GM13976 (cell line): ENCODE measurements around the gene ZNF418.

Experiments
- DNase-seq: peaks from one replicate; pipeline ENCODE4 v3.0.0; 2012; ENCODE audit warnings: low spot score
- CTCF ChIP-seq: IDR thresholded peaks from 2 replicates; pipeline ENCODE4 v1.5.1; 2012; ENCODE audit warnings: borderline replicate concordance, mild to moderate bottlenecking; ENCODE audit not compliant: insufficient read depth; ENCODE audit errors: extremely low read depth, missing control alignments, control extremely low read depth
- in situ Hi-C: fragments of 300-500 bp; cut with MboI; formaldehyde crosslinking; loops from one replicate; pipeline ENCODE4 v1.12.0; 2022; ENCODE audit warnings: low sequenced_read_pairs, mixed read lengths, inconsistent platforms; ENCODE audit not compliant: unreplicated experiment

The ZNF418 gene

GRCh38 chr19:57949702-57950101 is 14.5 kb upstream of the ZNF418 start:
- in situ Hi-C loops, result no loop called here
- TF ChIP-seq CTCF, result no peak
- no peak for DNase-seq

GRCh38 chr19:57949296-57949695 is 14.1 kb upstream of the ZNF418 start:
- in situ Hi-C loops, result no loop called here
- DNase-seq, result no peak

GRCh38 chr19:57947419-57948134 is 12.4 kb upstream of the ZNF418 start, which contains the start of gene ZNF256:
Gene ZNF256, minus strand, starts transcription at chr19:57947706. Its CDS starts 232 bp downstream, at chr19:57947474.
- in situ Hi-C loops, result no loop called here
- peak; percentile 95 for DNase-seq
- TF ChIP-seq CTCF, result peak; percentile 33

More at GRCh38 chr19:57949296-57949695, 14.1 kb upstream of the ZNF418 start:
- no peak for TF ChIP-seq CTCF

- DNase-seq, result no peak
- TF ChIP-seq CTCF, result no peak
- in situ Hi-C loops, result no loop called here
Measured at GRCh38 chr19:57947088-57947418, 11.9 kb upstream of the ZNF418 start.

GRCh38 chr19:57946316-57946715 is 11.1 kb upstream of the ZNF418 start:
- no peak for TF ChIP-seq CTCF
- in situ Hi-C loops, result no loop called here
- no peak for DNase-seq

GRCh38 chr19:57941593-57941992 is 6.4 kb upstream of the ZNF418 start:
- TF ChIP-seq CTCF, result no peak
- in situ Hi-C loops, result no loop called here
- DNase-seq, result no peak
